K562 (cell line): ENCODE data around the gene HRAS. TPM values are rescaled to one million over a fixed set of nuclear protein-coding genes. Genes with fewer than 3 reads are reported as not detected.
"Not testable (repeated sequence)": the region's sequence is repeated elsewhere in the genome, so short reads cannot be mapped to it uniquely, and the experiment has no call there.

Experiments
- ATAC-seq: fragments of 200-7000 bp; cut with Tn5 transposase; 3 replicates; pipeline ENCODE4 v1.9.1; 2020; ENCODE audit warnings: moderate library complexity
- BruUV-seq: library from RNA; stranded (reverse); fragments of 400-500 nt; replicated peaks from 2 replicates; lab custom pipeline; 2021; lab: Mats Ljungman, UMichigan
- CTCF ChIA-PET: fragments of 300-600 bp; formaldehyde crosslinking; extraction: SDS; loops from one replicate; lab custom pipeline; 2021; ENCODE audit warnings: low intra/inter-chr PET ratio; lab: Yijun Ruan, JAX
- POLR2A ChIA-PET: fragments of 300-600, 350-650 bp; sonication (Branson Sonifier 250); formaldehyde crosslinking; extraction: SDS; loops from one replicate; lab custom pipeline; 2021; ENCODE audit warnings: antibody characterized with exemption, inconsistent platforms; lab: Yijun Ruan, JAX
- DNase-seq, 4 experiments: peaks; one replicate each; pipeline versions ENCODE4 v3.0.0 to v3.0.0-alpha.2; 2011 to 2018; ENCODE audit warnings: low spot score in 3 of 4, mixed read lengths in 3 of 4; ENCODE audit errors: extremely low read depth in 1 of 4
- FAIRE-seq: peaks from 2 replicates; lab custom pipeline; 2011; peaks lifted over from hg19 to GRCh38; lab: Jason Lieb, UNC
- H2AFZ ChIP-seq: 2 replicates; pipeline ENCODE4 v1.6.0; 2011; ENCODE audit warnings: low read depth, low read length, control low read depth, inconsistent platforms
- H3K27ac ChIP-seq: fragments of 200-600 bp; 3 replicates; pipeline ENCODE4 v1.8.0; 2011; ENCODE audit warnings: low read depth, mild to moderate bottlenecking, control low read depth, inconsistent platforms, low read length, moderate library complexity, mixed read lengths; ENCODE audit errors: extremely low read depth
- H3K27me3 ChIP-seq, 2 experiments: fragments of 300-600 bp in 1 of 2; 2 replicates in 1 of 2; 3 replicates in 1 of 2; pipeline versions ENCODE4 v1.6.0 to v1.8.0; 2011; ENCODE audit warnings: inconsistent platforms in 2 of 2, low read length in 2 of 2, mild to moderate bottlenecking in 1 of 2, mixed read lengths in 1 of 2, moderate library complexity in 1 of 2; ENCODE audit not compliant: control insufficient read depth in 2 of 2, insufficient read depth in 2 of 2
- H3K36me3 ChIP-seq: fragments of 300-600 bp; 3 replicates; pipeline ENCODE4 v1.8.0; 2011; ENCODE audit warnings: mild to moderate bottlenecking, low read length, inconsistent platforms; ENCODE audit not compliant: control insufficient read depth, insufficient read depth
- H3K4me1 ChIP-seq, 2 experiments: fragments of 200-600 bp in 1 of 2; replicated peaks in 1 of 2; 2 replicates in 1 of 2; 3 replicates in 1 of 2; pipeline versions ENCODE4 v1.5.1 to v1.8.0; 2011; ENCODE audit warnings: inconsistent platforms in 2 of 2, low read length in 2 of 2, mild to moderate bottlenecking in 1 of 2, mixed read lengths in 1 of 2, moderate library complexity in 1 of 2; ENCODE audit not compliant: control insufficient read depth in 2 of 2, insufficient read depth in 2 of 2
- H3K4me2 ChIP-seq: 2 replicates; pipeline ENCODE4 v1.6.1; 2011; ENCODE audit warnings: low read length, control low read depth, inconsistent platforms, mixed read lengths; ENCODE audit not compliant: insufficient read depth
- H3K4me3 ChIP-seq: fragments of 200-600 bp; sonication (generic), shearing (Covaris generic); 2 replicates; pipeline ENCODE4 v1.5.1; 2016; ENCODE audit warnings: control low read depth, inconsistent platforms
- H3K79me2 ChIP-seq: fragments of 200-600 bp; 3 replicates; pipeline ENCODE4 v1.8.0; 2011; ENCODE audit warnings: low read length, inconsistent platforms; ENCODE audit not compliant: control insufficient read depth, insufficient read depth
- H3K9ac ChIP-seq, 2 experiments: 2 replicates each; pipeline versions ENCODE4 v1.6.0 to v1.6.1; 2011; ENCODE audit warnings: low read depth in 2 of 2, low read length in 2 of 2, control low read depth in 1 of 2, inconsistent platforms in 1 of 2, mild to moderate bottlenecking in 1 of 2, mixed read lengths in 1 of 2; ENCODE audit not compliant: insufficient read depth in 1 of 2
- H3K9me1 ChIP-seq: one replicate; pipeline ENCODE4 v1.6.0; 2011; ENCODE audit warnings: inconsistent platforms, mild to moderate bottlenecking, low read length, moderate library complexity; ENCODE audit not compliant: control insufficient read depth, insufficient read depth
- H3K9me3 ChIP-seq: replicated peaks from 2 replicates; pipeline ENCODE4 v1.5.1; 2011; ENCODE audit warnings: low read depth, low read length, inconsistent platforms; ENCODE audit not compliant: control insufficient read depth, insufficient read depth
- H4K20me1 ChIP-seq: replicated peaks from 2 replicates; pipeline ENCODE4 v1.6.1; 2011; ENCODE audit warnings: low read length, inconsistent platforms, mixed read lengths; ENCODE audit not compliant: control insufficient read depth, insufficient read depth
- HNRNPL ChIP-seq: fragments of 200-400 bp; formaldehyde crosslinking; IDR thresholded peaks from 2 replicates; pipeline ENCODE4 v1.6.1; 2017; ENCODE audit warnings: low read depth, mild to moderate bottlenecking, low read length
- NELFE ChIP-seq: IDR thresholded peaks from 2 replicates; pipeline ENCODE4 v1.6.1; 2011; ENCODE audit warnings: mild to moderate bottlenecking; ENCODE audit not compliant: insufficient read depth, insufficient read length
- ZBTB40 ChIP-seq, 2 experiments: fragments of 450-650 bp in 1 of 2; sonication (generic) in 1 of 2; formaldehyde crosslinking in 1 of 2; IDR thresholded peaks; 2 replicates each; pipeline versions ENCODE4 v1.7.1 to v1.9.0; 2016 to 2022; ENCODE audit warnings: inconsistent platforms in 1 of 2, mild to moderate bottlenecking in 1 of 2, missing genetic modification reagents in 1 of 2
- ZNF316 ChIP-seq: fragments of 450-650 bp; IDR thresholded peaks from 2 replicates; pipeline ENCODE4 v1.6.1; 2016
- WGBS: fragments of 100-300 bp; shearing (Covaris generic); methylation state at CpG from one replicate; pipeline ENCODE4 v1.1.6; 2016; ENCODE audit warnings: low coverage, mixed read lengths; ENCODE audit not compliant: insufficient coverage; ENCODE audit errors: missing lambda C conversion rate; 5-methylcytosine and 5-hydroxymethylcytosine counted together
- in situ Hi-C: fragments of 300-500 bp; cut with MboI; formaldehyde crosslinking; loops from 4 replicates; pipeline ENCODE4 v1.15.0; 2018; ENCODE audit warnings: inconsistent platforms, mixed read lengths
- intact Hi-C: fragments of 100-400 bp; cut with micrococcal nuclease; formaldehyde crosslinking; loops from 2 replicates; pipeline ENCODE4 v1.14.2; 2022
- polyA plus RNA-seq, 8 experiments: library from polyadenylated mRNA; depleted of rRNA in 4 of 8; stranded (reverse) in 5 of 8; unstranded in 3 of 8; fragments of >200 nt; fragmentation: Nextera tagmentation in 2 of 8; fragmentation: Illumina TruSeq in 1 of 8; extraction: Ambion mirVana in 2 of 8; extraction: Trizol in 1 of 8; gene quantifications; 2 replicates each; pipeline versions ENCODE4 v1.2.1 to v1.2.3, GENCODE V29; 2011 to 2014; ENCODE audit warnings: inconsistent platforms in 1 of 8, missing spikeins in 1 of 8
- total RNA-seq, 7 experiments: library from RNA; depleted of rRNA in 6 of 7; stranded (reverse); fragments of >200 nt in 6 of 7; fragmentation: Illumina TruSeq in 2 of 7; extraction: Trizol in 2 of 7; gene quantifications; 2 replicates each; pipeline versions ENCODE4 v1.2.1 to v1.2.3, GENCODE V29; 2011 to 2021; ENCODE audit warnings: low replicate concordance in 1 of 7

HRAS gene
- total and polyA plus RNA-seq, 9 of the 15 experiments (the other 6 are each of a cell fraction or from before 2014, with no cell fraction given): 2.8 to 73.5 (median 29.6) TPM

DNA sequence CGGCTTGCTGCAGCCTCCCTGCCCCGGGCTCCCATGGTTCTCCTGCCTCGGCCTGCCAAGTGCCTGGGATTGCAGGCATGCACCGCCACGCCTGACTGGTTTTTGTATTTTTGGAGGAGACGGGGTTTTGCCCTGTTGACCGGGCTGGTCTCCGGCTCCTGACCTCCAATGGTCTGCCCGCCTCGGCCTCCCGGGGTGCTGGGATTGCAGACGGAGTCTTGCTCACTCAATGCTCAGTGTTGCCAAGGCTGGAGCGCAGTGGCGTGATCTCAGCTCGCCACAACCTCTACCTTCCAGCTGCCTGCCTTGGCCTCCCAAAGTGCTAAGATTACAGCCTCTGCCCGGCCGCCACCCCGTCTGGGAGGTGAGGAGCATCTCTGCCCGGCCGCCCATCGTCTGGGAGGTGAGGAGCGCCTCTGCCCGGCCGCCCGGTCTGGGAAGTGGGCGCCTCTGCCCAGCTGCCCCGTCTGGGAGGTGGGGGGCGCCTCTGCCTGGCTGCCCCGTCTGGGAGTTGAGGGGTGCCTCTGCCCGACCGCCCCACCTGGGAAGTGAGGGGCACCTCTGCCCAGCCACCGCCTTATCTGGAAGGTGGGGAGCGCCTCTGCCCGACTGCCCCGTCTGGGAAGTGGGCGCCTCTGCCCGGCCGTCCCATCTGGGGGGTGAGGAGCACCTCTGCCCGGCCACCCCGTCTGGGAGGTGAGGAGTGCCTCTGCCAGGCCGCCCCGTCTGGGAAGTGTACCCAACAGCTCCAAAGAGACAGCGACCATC is 18.3 kb downstream of the HRAS start:
- ATAC-seq, H3K79me2 ChIP-seq, H4K20me1 ChIP-seq, DNase-seq, H3K27me3 ChIP-seq, H3K27ac ChIP-seq, H3K4me3 ChIP-seq, H3K9me1 ChIP-seq, H2AFZ ChIP-seq, H3K4me2 ChIP-seq, BruUV-seq, FAIRE-seq, H3K9me3 ChIP-seq, H3K9ac ChIP-seq, POLR2A ChIA-PET: not testable (repeated sequence)
- peaks cover 0 to 17% of the 10 kb centered on the region in 2 experiments; a peak in 3 of 5 replicates for H3K4me1 ChIP-seq
- in situ Hi-C loops (loop anchor here (5.0 kb wide), 1 partner anchor 320 kb away; a partner anchor contains a TSS), intact Hi-C loops (loop anchor here (5.0 kb wide), 1 partner anchor 75 kb away; the partner anchor contains the start of gene ANO9)
- H3K36me3 ChIP-seq: peaks cover 20% of the 10 kb centered on the region; the same call in 1 of the 3 replicates
- WGBS: 91% methylated on average over 31 of the region's 43 CpGs
- CTCF ChIA-PET: interaction anchor here (1.0 to 1.3 kb wide), 2 partner anchors 110 to 111 kb away, joined by 3 to 6 read pairs; no protein-coding TSS in a partner anchor
- TF ChIP-seq HNRNPL: 0 out of 2 replicates have a peak, but pooled peaks have one; percentile 46

DNA sequence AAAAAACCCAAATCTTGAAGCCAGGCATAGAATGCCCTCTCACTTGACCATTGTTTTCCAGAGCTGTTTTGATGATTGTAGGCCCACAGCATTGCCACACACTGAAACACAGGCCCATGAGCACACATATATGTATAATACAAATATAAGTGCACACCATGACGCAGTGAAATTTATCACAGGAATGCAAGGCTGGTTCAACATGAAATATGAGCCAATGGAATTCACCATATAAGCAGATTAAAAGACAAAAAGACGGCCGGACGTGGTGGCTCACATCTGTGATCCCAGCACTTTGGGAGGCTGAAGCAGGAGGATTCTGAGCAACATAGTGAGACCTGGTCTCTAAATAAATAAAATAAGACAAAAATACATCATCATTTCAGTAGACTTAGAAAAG is 19.0 kb downstream of the HRAS start:
- intact Hi-C loops (loop anchor here (5.0 kb wide), 1 partner anchor 74 kb away; the partner anchor contains the start of gene ANO9), in situ Hi-C loops (loop anchor here (5.0 kb wide), 1 partner anchor 319 kb away; a partner anchor contains a TSS)
- ATAC-seq (no peak), DNase-seq (no peak), FAIRE-seq (no peak)
- Histone ChIP-seq H3K27me3 (no peaks in the 10 kb centered on the region), H3K9me3 (peaks cover 6% of the 10 kb centered on the region), H3K36me3 (peaks cover 23% of the 10 kb centered on the region; the same call in 2 of the 3 replicates), H3K27ac (no peak overlapping the region), H3K4me3 (no peak overlapping the region), H3K9ac (no peak overlapping the region), H3K4me1 (peaks cover 0 to 17% of the 10 kb centered on the region in 2 experiments; a peak in 3 of 5 replicates), H2AFZ (no peak overlapping the region), H3K9me1 (no peaks in the 10 kb centered on the region), H4K20me1 (no peaks in the 10 kb centered on the region), H3K79me2 (no peaks in the 10 kb centered on the region), H3K4me2 (no peak overlapping the region)
- no TSS peak for BruUV-seq
- 89% methylated on average over 4 of the region's 4 CpGs for WGBS
- ChIA-PET CTCF (no interaction called here), POLR2A (no interaction called here)
- TF ChIP-seq ZBTB40 (IDR thresholded peaks at IDR 0.05): no peak
- TF ChIP-seq ZBTB40 (CRISPR knock-in tag; IDR thresholded peaks at IDR 0.05): no peak
- TF ChIP-seq NELFE: no peak
- TF ChIP-seq ZNF316: 0 out of 2 replicates have a peak, but pooled peaks have one; percentile 18
